ENCODE results near the gene B9D2. TPM values are rescaled to one million over a fixed set of nuclear protein-coding genes. Genes with fewer than 3 reads are reported as not detected.
A peak's percentile ranks its signal among the peaks of the same experiment; 100 is the strongest.

Gene B9D2
- 10 to 100 TPM; 21.1 to 26.8 TPM for total RNA-seq
- 7.9 TPM for polyA plus RNA-seq (2013, experiment 1 of 2)
- 8.8 TPM for polyA plus RNA-seq (2013, experiment 2 of 2)
- 2.1 to 29.4 (median 8.6) reads per million in 172 experiments for total RNA-seq

- peak within 1 kb of the TSS; percentile 98 for H3K27ac Mint-ChIP-seq
- Histone ChIP-seq H3K9me3 (ENCODE audit: control insufficient read depth in 1 of 2, insufficient read depth in 1 of 2, low read length in 2 of 2) (no peaks in the 10 kb centered on the region), H3K27me3 (ENCODE audit: control insufficient read depth in 1 of 2, insufficient read depth in 2 of 2, low read length in 2 of 2) (no peaks in the 10 kb centered on the region), H3K4me3 (ENCODE audit: low read length) (peak within 1 kb of the TSS; percentile 66), H3K36me3 (ENCODE audit: insufficient read depth, low read length) (peaks cover 3% of the 10 kb centered on the region), H3K27ac (ENCODE audit: low read depth in 1 of 2, low read length in 2 of 2) (peak within 1 kb of the TSS; percentile 98 to 99), H3K4me1 (ENCODE audit: insufficient read depth, low read length) (peaks cover 35% of the 10 kb centered on the region)
- peaks cover 13% of the 10 kb centered on the region for H3K36me3 Mint-ChIP-seq (ENCODE audit: low read depth)
- ATAC-seq (ENCODE audit: poor library complexity) (peak; percentile 92), DNase-seq (peak; percentile 97 to 99 (median 98))
- POLR2A ChIA-PET = interaction anchor here (0.6 to 5.3 kb wide), 30 partner anchors 9 to 1928 kb away, joined by 3 to 148 read pairs (median 5); partner anchors contain the start of genes ACTMAP, CCDC97, CEACAM21 and DMAC2
- H3K9me3 Mint-ChIP-seq = no peaks in the 10 kb centered on the region
- peaks cover 39% of the 10 kb centered on the region for H3K4me1 Mint-ChIP-seq (ENCODE audit: low read depth)
- TF ChIP-seq CTCF (IDR thresholded peaks at IDR 0.05) = no peak
- peak within 1 kb of the TSS; percentile 94 for H3K4me3 Mint-ChIP-seq
- intact Hi-C loops (cut with DNase I, micrococcal nuclease) = loop anchor here (1.0 to 5.0 kb wide), 4 partner anchors 33 to 713 kb away; partner anchors contain the start of genes BCKDHA (in 2 of the 2), EXOSC5 (in 2 of the 2), DMAC2 (in 1 of the 2) and ZNF574 (in 1 of the 2)
- CTCF ChIA-PET = interaction anchor here (2.0 to 3.1 kb wide), 3 partner anchors 11 to 101 kb away, joined by 9 to 17 read pairs (median 9); partner anchors contain the start of genes DMAC2 and TGFB1
- H3K27me3 Mint-ChIP-seq = no peaks in the 10 kb centered on the region
Observed at GRCh38 chr19:41363753-41364523, at the start of gene B9D2. Gene B9D2, minus strand, starts transcription at chr19:41364149. Its CDS starts 630 bp downstream, at chr19:41363519.

GRCh38 chr19:41412953-41413352 is 49.0 kb upstream of the B9D2 start:
- Mint-ChIP-seq H3K27ac (no peak overlapping the region), H3K9me3 (no peaks in the 10 kb centered on the region), H3K4me3 (no peak overlapping the region), H3K36me3 (ENCODE audit: low read depth) (peaks cover 61% of the 10 kb centered on the region), H3K27me3 (no peaks in the 10 kb centered on the region), H3K4me1 (ENCODE audit: low read depth) (peaks cover 11% of the 10 kb centered on the region)
- Histone ChIP-seq H3K27me3 (ENCODE audit: control insufficient read depth in 1 of 2, insufficient read depth in 2 of 2, low read length in 2 of 2) (no peaks in the 10 kb centered on the region), H3K36me3 (ENCODE audit: insufficient read depth, low read length) (peaks cover 60% of the 10 kb centered on the region), H3K9me3 (ENCODE audit: control insufficient read depth in 1 of 2, insufficient read depth in 1 of 2, low read length in 2 of 2) (no peaks in the 10 kb centered on the region), H3K4me1 (ENCODE audit: insufficient read depth, low read length) (peaks cover 15% of the 10 kb centered on the region), H3K4me3 (ENCODE audit: low read length) (no peak overlapping the region), H3K27ac (ENCODE audit: low read depth in 1 of 2, low read length in 2 of 2) (no peak overlapping the region)
- intact Hi-C loops (cut with DNase I, micrococcal nuclease) = no loop called here
- CTCF ChIA-PET = no interaction called here
- TF ChIP-seq CTCF (IDR thresholded peaks at IDR 0.05) = no peak
- no peak for ATAC-seq (ENCODE audit: poor library complexity)
- POLR2A ChIA-PET = no interaction called here
- DNase-seq = no peak

GRCh38 chr19:41411968-41412265 is 48.0 kb upstream of the B9D2 start:
- Histone ChIP-seq H3K36me3 (ENCODE audit: insufficient read depth, low read length) (peaks cover 55% of the 10 kb centered on the region), H3K27me3 (ENCODE audit: control insufficient read depth in 1 of 2, insufficient read depth in 2 of 2, low read length in 2 of 2) (no peaks in the 10 kb centered on the region), H3K27ac (ENCODE audit: low read depth in 1 of 2, low read length in 2 of 2) (no peak overlapping the region), H3K9me3 (ENCODE audit: control insufficient read depth in 1 of 2, insufficient read depth in 1 of 2, low read length in 2 of 2) (no peaks in the 10 kb centered on the region), H3K4me1 (ENCODE audit: insufficient read depth, low read length) (peaks cover 15% of the 10 kb centered on the region), H3K4me3 (ENCODE audit: low read length) (no peak overlapping the region)
- ChIA-PET POLR2A (no interaction called here), CTCF (no interaction called here)
- intact Hi-C loops (cut with DNase I, micrococcal nuclease) = no loop called here
- DNase-seq = no peak
- ATAC-seq (ENCODE audit: poor library complexity) = no peak
- Mint-ChIP-seq H3K4me1 (ENCODE audit: low read depth) (peaks cover 11% of the 10 kb centered on the region), H3K27me3 (no peaks in the 10 kb centered on the region), H3K9me3 (no peaks in the 10 kb centered on the region), H3K4me3 (no peak overlapping the region), H3K36me3 (ENCODE audit: low read depth) (peaks cover 53% of the 10 kb centered on the region), H3K27ac (no peak overlapping the region)
- TF ChIP-seq CTCF (IDR thresholded peaks at IDR 0.05) = no peak
